ENCODE data around the gene CEP128.

The CEP128 gene

DNA sequence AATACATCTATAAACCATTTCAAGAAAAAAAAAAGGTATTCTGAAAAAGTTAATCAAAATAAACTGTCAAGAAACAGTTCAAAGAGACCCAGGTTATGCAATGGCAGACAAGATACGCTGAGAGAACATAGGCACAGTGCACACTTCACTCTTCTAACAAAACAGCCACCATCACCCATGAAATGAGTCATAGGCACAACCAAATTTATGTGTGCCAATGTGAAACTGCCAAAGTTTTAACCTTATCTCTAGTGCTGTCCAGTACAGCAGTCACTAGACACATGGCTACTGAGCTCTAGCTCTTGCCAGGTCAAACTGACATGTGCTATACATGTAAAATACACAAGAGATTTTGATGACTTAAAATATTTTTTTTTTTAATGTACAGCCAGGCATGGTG, 1.4 kb downstream of the CEP128 start:
- peak; percentile 57 for FAIRE-seq
- no peak for DNase-seq (ENCODE audit: insufficient read length, low spot score)
- no peak for TF ChIP-seq POLR2A (IDR thresholded peaks at IDR 0.05; ENCODE audit: low read depth, low read length)
- no peak for TF ChIP-seq SPI1 (IDR thresholded peaks at IDR 0.05; ENCODE audit: low read depth, low read length)
- no peak for TF ChIP-seq POU2F2 (IDR thresholded peaks at IDR 0.05; ENCODE audit: low read depth, low read length)
- no peak for TF ChIP-seq TAF1 (IDR thresholded peaks at IDR 0.05; ENCODE audit: low read depth, low read length)
- no peak for TF ChIP-seq POLR2AphosphoS5 (IDR thresholded peaks at IDR 0.05; ENCODE audit: low read depth, low read length)
- no peak for TF ChIP-seq PAX5 (IDR thresholded peaks at IDR 0.05; ENCODE audit: insufficient read depth, low read length, severe bottlenecking)

DNA sequence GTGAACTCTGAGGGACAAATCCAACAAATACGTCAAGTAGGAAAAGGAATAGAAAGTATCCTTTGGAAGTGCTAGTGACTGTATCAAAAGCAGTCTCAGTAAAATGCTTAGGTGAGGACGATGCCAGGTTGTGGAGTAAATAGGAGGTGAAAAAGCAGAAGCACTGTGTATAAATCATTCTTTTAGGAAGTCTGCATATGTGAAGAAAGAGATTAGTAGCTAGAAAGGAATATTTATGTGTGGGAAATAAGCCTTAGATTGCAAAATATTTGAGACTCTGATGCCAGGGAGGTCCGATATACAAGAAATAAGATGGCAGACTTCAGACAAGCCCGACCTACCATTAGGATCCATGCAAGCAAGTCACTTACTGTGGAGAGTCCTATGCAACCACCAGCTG, 7.9 kb downstream of the CEP128 start:
- FAIRE-seq = no peak
- TF ChIP-seq SPI1 (IDR thresholded peaks at IDR 0.05; ENCODE audit: low read depth, low read length) = no peak
- TF ChIP-seq TAF1 (IDR thresholded peaks at IDR 0.05; ENCODE audit: low read depth, low read length) = no peak
- no peak for TF ChIP-seq POU2F2 (IDR thresholded peaks at IDR 0.05; ENCODE audit: low read depth, low read length)
- TF ChIP-seq POLR2AphosphoS5 (IDR thresholded peaks at IDR 0.05; ENCODE audit: low read depth, low read length) = no peak
- DNase-seq (ENCODE audit: insufficient read length, low spot score) = no peak

DNA sequence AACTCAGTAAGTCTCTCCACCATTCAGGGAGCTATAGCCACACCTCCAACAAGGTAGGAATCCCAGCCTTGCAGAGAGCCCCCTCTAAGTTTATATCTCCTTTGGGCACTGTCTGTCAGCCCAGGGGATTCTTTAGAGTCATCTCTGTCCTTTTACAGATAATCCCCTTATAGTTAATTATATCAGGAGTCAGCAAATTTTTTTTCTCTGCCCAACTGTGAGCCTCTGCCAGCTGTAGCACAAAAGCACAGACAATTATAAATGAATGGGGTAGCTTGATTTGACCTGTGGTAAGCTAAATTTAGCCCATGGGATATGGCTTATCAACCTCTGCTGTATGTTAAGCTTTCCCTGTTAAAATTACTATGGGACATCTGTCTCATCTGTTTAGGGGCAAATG, 8.3 kb downstream of the CEP128 start:
- DNase-seq (ENCODE audit: insufficient read length, low spot score) (no peak), FAIRE-seq (no peak)
- TF ChIP-seq POU2F2 (IDR thresholded peaks at IDR 0.05; ENCODE audit: low read depth, low read length) (no peak), POLR2AphosphoS5 (IDR thresholded peaks at IDR 0.05; ENCODE audit: low read depth, low read length) (no peak), PAX5 (IDR thresholded peaks at IDR 0.05; ENCODE audit: insufficient read depth, low read length, severe bottlenecking) (no peak), TAF1 (IDR thresholded peaks at IDR 0.05; ENCODE audit: low read depth, low read length) (no peak), POLR2A (IDR thresholded peaks at IDR 0.05; ENCODE audit: low read depth, low read length) (no peak)

DNA sequence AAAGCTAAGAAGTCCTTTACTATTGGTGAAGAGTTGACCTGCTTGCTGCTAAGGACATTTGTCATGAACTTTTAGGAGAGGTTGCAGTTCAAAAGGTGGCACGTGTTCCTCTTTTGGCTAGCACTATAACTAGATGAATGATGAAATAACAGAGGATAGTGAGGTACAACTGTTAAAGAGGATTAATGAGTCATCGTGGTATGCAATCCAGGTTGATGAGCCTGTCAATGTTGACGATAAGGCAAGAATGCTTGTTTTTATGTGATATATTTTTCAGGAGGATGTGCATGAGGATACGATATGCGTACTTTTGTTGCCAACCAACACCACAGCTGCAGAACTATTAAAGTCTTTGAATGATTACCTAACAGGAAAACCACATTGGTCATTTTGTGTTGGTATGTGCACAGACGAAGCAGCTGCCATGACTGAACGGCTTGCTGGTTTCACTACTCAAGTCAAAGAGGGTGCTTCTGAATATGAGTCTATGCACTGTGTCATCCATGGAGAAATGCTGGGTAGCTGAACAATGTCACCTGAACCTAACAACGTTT, 10.6 kb downstream of the CEP128 start:
- DNase-seq (ENCODE audit: insufficient read length, low spot score) = no peak

DNA sequence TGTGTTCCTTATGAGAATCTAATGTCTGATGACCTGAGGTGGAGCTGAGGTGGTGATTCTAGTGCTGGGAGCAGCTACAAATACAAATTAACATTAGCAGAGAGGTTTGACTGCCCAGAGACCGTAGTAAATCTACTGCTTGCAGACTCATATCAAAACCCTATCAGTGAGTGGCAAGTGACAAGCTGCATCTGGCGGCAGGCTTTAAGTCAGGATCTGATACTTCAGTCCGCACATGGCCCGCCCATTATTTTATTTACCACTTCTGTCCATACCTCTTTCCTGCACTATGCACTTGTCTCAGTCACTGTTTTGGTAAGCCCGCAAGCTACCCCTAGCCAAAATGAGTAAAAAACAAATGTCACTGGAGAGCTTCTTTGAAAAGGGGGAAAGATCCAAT, 11.4 kb downstream of the CEP128 start:
- DNase-seq (ENCODE audit: insufficient read length, low spot score) = no peak
- FAIRE-seq = no peak
- TF ChIP-seq SPI1 (IDR thresholded peaks at IDR 0.05; ENCODE audit: low read depth, low read length) = no peak
- TF ChIP-seq TAF1 (IDR thresholded peaks at IDR 0.05; ENCODE audit: low read depth, low read length) = no peak
- no peak for TF ChIP-seq POLR2AphosphoS5 (IDR thresholded peaks at IDR 0.05; ENCODE audit: low read depth, low read length)
- TF ChIP-seq PAX5 (IDR thresholded peaks at IDR 0.05; ENCODE audit: insufficient read depth, low read length, severe bottlenecking) = no peak
- no peak for TF ChIP-seq POLR2A (IDR thresholded peaks at IDR 0.05; ENCODE audit: low read depth, low read length)
- no peak for TF ChIP-seq POU2F2 (IDR thresholded peaks at IDR 0.05; ENCODE audit: low read depth, low read length)

More for the DNA sequence above, 10.6 kb downstream of the CEP128 start:
- TF ChIP-seq TAF1 (IDR thresholded peaks at IDR 0.05; ENCODE audit: low read depth, low read length) = no peak
- TF ChIP-seq POLR2AphosphoS5 (IDR thresholded peaks at IDR 0.05; ENCODE audit: low read depth, low read length) = no peak; the same call in 1 of the 2 replicates
- no peak for TF ChIP-seq POLR2A (IDR thresholded peaks at IDR 0.05; ENCODE audit: low read depth, low read length)
- TF ChIP-seq SPI1 (IDR thresholded peaks at IDR 0.05; ENCODE audit: low read depth, low read length) = no peak
- TF ChIP-seq POU2F2 (IDR thresholded peaks at IDR 0.05; ENCODE audit: low read depth, low read length) = no peak
- TF ChIP-seq PAX5 (IDR thresholded peaks at IDR 0.05; ENCODE audit: insufficient read depth, low read length, severe bottlenecking) = peak; percentile 77
- FAIRE-seq = peak; percentile 80

DNA sequence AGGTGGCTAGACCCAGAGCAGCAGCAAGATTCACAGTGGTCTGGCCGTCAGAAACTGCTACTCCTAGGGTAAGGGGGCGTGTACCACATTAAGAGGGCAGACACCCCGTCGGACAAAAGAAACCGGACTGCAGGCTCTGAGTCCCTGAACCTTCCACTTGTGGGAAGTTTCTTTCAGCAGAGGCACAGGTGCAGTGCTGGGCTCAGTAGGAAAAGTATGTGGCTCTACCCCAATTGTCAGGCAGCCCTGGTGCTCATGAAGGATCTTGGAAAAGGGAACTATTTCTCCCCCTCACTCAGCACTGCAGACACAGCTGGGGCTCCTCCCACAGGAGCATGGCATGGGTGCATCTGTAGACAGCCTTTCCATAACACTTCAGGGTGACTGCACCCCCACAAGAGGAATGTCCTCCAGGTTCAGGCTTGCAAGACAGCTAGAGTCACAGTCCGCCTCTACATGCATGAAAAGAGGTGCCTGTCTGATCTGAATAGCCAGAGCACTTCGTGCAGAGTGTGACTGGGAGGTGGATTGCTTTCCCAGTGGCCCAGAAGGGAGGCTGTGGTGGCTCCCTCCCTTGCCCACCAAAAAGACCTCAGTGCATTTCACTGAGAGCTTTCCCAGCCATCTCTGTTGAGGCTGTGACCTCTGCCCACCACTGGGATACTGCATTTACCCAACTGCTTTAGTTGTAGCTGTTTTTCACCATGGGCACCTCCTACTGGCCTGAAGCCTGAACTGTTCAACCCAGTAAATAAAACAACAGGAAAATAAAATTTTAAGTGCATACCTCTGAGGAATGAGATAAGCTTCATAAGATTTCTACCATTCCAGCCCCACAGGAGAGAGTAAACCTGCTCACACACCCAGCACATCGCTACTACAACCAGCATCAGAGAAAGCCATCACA, 14.2 kb downstream of the CEP128 start:
- FAIRE-seq (no peak), DNase-seq (ENCODE audit: insufficient read length, low spot score) (no peak)
- TF ChIP-seq PAX5 (IDR thresholded peaks at IDR 0.05; ENCODE audit: insufficient read depth, low read length, severe bottlenecking) (no peak), SPI1 (IDR thresholded peaks at IDR 0.05; ENCODE audit: low read depth, low read length) (no peak), POU2F2 (IDR thresholded peaks at IDR 0.05; ENCODE audit: low read depth, low read length) (no peak), POLR2A (IDR thresholded peaks at IDR 0.05; ENCODE audit: low read depth, low read length) (no peak), TAF1 (IDR thresholded peaks at IDR 0.05; ENCODE audit: low read depth, low read length) (no peak), POLR2AphosphoS5 (IDR thresholded peaks at IDR 0.05; ENCODE audit: low read depth, low read length) (no peak)

DNA sequence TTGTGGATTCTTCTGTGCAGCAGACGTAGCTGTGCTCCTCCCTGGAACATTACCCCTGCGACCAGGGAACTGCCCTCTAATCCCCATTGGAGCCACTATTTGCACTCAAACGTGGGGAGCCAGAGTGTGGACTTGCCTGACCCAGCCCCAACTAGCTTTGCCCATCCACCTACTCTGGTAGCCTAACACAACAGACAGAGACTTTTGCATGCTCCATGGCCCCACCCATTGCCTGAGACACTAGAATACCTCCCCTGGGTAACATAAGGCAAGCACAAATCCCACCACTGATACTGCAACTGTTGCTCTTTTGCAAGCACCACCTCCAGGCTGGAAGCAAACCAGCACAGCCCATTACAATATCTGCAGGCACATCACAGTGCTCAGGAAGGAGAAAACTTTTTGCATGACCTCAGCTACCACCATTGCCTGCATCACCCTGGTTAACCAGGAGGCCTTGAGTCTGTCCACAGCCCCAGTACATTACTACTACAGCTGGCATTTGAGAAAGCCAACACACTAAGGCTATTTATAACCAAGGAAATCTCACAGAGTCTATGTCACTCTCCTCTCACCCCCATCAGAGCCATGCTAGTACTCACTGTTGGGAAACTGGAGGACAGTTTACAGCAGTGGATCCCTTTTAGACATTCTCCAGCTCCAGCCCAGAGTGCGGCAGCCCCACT, 15.0 kb downstream of the CEP128 start:
- FAIRE-seq (no peak), DNase-seq (ENCODE audit: insufficient read length, low spot score) (no peak)
- TF ChIP-seq POLR2A (IDR thresholded peaks at IDR 0.05; ENCODE audit: low read depth, low read length) (no peak), POLR2AphosphoS5 (IDR thresholded peaks at IDR 0.05; ENCODE audit: low read depth, low read length) (no peak), PAX5 (IDR thresholded peaks at IDR 0.05; ENCODE audit: insufficient read depth, low read length, severe bottlenecking) (no peak), SPI1 (IDR thresholded peaks at IDR 0.05; ENCODE audit: low read depth, low read length) (no peak), POU2F2 (IDR thresholded peaks at IDR 0.05; ENCODE audit: low read depth, low read length) (no peak), TAF1 (IDR thresholded peaks at IDR 0.05; ENCODE audit: low read depth, low read length) (no peak)

DNA sequence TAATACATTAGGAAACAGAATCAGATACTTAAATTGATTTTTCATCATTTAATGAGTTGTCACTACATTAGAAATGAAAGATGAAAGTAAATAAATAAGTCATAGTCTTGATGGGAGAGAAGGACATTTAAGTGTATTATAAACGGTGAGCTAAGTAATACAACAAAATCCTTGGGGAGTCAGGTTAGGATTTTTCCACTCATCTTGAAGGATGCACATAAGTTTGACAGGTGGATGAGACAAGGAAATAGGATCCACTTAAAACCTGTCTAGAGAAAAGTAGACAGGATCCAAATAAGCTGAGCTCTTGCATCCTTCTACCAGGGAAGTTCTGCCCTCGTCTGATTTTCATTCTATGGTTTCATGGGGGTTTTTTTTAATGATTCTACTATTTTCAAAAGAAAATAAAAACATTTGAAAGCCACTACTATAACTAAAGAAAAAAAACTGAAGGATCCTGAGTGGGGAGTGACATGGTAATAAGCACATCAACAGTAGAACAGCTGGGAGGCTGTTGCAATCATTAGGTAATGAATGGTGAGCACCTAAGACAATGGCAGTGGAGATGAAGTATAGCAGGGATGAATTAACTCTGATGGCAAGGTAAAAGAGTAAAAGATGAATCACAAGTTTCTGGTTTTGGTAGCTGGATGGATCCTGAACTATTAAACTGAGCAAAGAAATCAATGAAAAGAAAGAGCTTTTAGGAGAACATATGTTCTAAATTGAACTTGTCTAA, 17.0 kb downstream of the CEP128 start:
- no peak for FAIRE-seq
- no peak for TF ChIP-seq TAF1 (IDR thresholded peaks at IDR 0.05; ENCODE audit: low read depth, low read length)
- TF ChIP-seq POLR2AphosphoS5 (IDR thresholded peaks at IDR 0.05; ENCODE audit: low read depth, low read length) = no peak
- no peak for TF ChIP-seq PAX5 (IDR thresholded peaks at IDR 0.05; ENCODE audit: insufficient read depth, low read length, severe bottlenecking)
- TF ChIP-seq POU2F2 (IDR thresholded peaks at IDR 0.05; ENCODE audit: low read depth, low read length) = no peak
- TF ChIP-seq POLR2A (IDR thresholded peaks at IDR 0.05; ENCODE audit: low read depth, low read length) = no peak
- TF ChIP-seq SPI1 (IDR thresholded peaks at IDR 0.05; ENCODE audit: low read depth, low read length) = no peak
- no peak for DNase-seq (ENCODE audit: insufficient read length, low spot score)
